Activated CD4-positive, alpha-beta T cell treated with anti-CD3 and anti-CD28 coated beads, Interleukin-2, Interleukin-4, amounts not matched to agents 100 ng/mL and 50 ng/mL, durations not matched to agents 16 hours and 8 hours (primary cell): ENCODE measurements around the gene LDLRAD4.
A peak's percentile ranks its signal among the peaks of the same experiment; 100 is the strongest.

ENCODE experiments used
- DNase-seq: peaks from one replicate; pipeline ENCODE4 v3.0.0-alpha.2; 2020; ENCODE audit warnings: low spot score

The LDLRAD4 gene

DNA sequence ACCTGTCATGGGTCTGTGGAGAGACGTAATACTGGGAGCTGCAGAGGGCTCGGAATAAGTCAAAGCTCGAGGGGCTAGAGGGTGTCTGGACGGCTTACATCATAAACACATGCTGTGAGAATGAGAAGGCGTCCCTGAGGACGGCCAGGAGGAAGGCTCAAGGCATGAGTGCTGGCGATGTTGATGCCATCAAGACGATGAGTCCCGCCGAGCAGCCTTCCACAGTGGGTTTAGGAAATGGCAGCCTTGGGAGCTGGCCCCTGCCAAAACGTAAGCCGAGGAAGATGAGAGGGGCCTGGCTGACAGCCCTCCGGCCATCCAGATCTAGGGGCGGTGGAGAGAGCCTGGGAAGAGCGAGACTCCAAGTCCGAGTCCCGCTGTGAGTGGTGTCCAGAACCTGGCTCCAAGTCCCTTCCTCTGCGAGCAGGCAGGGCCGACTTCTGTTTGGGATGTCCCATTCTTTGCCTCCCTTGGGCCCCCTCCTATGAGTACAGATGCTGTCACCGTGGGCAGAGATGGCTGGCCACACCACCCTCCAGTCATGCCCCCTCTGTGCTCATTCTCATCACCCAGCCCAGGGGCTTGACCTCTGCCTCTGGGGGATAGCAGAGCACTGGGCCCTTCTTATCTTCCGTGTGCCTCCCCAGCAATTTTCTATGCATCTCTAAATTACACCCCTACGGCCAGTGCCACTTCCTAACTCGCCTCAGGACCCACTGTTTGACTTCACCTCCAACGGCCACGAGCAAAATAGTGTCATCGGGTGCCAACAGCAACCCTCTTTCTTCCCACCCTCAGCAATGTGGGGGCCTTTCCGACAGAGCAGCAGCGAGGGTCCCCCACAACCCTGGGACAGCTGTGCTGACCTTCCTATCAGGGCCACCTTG is 332.1 kb downstream of the LDLRAD4 start:
- no peak for DNase-seq

DNA sequence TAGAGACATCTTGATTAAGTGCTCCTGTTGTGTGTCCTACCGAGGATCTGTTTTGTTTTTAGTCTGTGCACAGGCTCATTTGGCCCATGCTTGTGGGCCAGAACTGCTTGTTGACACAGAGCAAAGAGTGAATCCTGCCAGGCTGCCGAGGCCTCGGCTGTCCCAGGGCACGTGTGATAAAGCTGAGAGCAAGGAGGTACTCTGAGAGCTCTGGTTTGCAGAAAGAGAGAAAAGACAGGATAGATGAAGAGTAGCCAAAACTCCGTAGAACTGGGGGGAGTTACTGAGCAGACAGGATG is 332.7 kb downstream of the LDLRAD4 start:
- no peak for DNase-seq

DNA sequence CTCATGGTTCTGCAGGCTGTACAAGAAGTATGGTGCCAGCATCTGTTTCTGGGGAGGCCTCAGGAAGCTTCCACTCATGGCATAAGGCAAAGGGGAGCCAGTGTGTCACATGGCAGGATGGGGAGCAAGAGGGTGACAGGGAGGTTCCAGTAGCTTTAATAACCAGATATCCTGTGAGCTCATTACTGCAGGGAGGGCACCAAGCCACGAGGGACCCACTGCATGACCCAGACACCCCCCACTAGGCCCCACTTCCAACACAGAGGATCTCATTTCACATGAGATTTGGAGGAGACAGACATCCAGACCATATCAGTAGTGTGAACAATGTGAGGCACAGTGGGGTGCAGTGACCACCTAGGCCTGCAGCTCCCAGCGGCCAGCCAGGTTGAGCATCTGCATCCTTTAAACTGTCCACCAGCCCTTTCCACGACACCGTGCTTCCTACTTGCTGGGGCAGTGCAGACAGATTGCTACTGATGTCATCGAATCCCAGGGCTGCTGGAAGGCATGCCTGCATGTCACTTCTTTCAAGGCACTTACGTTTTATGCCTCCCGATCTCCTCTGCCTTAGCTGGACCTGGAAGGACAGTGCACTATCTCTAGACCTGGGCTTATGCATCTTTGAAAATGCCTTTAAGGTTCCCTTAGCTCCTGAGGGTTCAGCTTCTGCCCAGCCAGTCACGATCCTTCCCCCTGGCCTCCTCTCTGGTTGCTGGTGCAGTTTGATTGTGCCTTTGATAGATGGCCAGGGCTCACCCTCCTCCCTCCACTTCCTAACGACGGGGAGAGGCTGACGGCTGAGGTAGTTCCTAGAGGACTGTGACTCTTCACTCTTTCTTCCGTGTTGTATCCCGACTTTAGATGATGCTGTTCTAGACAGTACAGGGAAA is 333.5 kb downstream of the LDLRAD4 start:
- DNase-seq, result no peak

DNA sequence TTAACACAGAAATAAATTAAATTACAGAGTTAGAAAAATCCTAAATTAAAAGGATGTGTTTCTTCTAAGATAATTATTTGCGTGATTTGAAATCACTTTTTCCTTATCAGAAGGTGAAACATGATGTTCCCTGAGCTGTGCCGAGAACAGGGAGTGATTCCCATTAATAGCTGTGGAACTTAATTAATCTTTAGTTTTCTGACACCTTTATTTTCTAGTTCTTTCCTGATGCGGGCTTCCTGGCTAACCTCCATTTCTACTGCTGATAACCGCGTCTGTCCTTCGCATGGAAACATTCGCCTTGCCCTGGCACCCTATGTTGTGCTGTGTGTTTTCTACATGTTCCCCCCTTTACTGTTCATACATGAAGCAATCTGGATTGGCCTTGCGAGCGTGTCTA is 334.9 kb downstream of the LDLRAD4 start:
- no peak for DNase-seq

- DNase-seq, result no peak
Observed at GRCh38 chr18:13555192-13555591, 336.6 kb downstream of the LDLRAD4 start.

GRCh38 chr18:13555865-13556264 is 337.3 kb downstream of the LDLRAD4 start:
- no peak for DNase-seq

DNA sequence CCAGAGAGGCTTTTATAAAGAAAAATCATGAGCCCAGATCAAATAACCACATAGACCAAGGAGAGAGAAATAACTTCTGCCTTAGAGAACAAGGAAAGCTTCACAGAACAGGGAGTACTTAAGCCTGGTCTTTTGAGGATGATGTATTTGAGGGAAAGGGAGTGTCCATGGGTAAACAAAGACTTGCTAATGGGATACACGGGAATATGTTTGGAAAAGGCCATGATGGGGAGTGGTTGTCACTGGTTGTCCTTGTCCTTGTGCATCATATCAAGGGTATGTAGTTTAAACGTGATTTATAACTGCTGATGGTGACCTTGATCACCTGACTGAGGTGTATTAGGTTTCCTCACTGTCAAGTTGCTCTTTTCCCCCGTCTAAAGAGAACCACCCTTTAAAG is 337.9 kb downstream of the LDLRAD4 start:
- no peak for DNase-seq

- DNase-seq, result peak; percentile 58
Observed at GRCh38 chr18:13558124-13558523, 339.6 kb downstream of the LDLRAD4 start.

GRCh38 chr18:13558790-13559189 is 340.2 kb downstream of the LDLRAD4 start:
- DNase-seq, result no peak

DNA sequence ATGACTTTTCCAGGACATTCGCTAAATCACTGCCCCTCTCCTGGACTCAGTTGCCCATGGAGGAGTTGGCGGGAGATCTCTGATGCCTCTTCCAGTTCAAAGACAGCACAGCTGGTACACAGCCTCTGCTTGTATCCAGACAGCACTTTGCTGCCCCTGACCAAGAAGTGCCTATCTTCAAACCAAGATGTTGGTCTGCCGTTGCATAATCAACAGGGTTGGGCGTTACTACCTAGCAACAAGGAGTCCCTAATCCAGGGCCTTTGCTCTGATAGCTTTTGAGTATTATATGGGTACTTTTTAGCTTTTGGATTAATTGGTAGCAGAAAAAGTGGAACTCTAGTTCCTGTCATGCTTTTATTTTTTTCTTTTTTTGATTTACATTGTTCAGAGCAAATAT is 341.2 kb downstream of the LDLRAD4 start:
- DNase-seq, result no peak

- no peak for DNase-seq
Observed at GRCh38 chr18:13560306-13560705, 341.7 kb downstream of the LDLRAD4 start.

DNA sequence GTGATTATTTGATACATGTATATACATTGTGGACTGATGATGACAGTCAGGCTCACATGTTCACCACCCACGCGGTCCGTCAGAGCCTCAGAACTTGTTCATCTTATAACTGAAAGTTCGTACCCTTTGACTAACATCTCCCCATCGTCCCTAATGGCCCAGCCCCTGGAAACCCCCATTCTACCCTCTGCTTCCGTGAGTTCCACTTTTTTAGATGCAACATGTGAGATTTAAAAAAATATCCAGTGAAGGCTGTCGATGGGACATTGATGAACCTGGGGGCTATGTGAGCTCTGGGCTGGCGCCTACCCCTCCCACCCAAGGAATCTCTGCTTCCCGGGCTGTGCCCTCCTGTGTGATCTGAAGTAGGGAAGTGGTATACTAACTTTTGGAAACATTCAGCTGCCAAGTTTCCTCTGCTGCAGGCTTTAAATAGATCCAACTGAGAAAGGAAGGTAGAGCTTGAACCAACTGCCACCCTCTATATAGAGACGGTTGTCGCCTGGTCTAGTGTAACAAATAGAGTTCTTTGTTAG is 344.0 kb downstream of the LDLRAD4 start:
- DNase-seq, result peak; percentile 80

- no peak for DNase-seq
Observed at GRCh38 chr18:13563390-13563805, 344.8 kb downstream of the LDLRAD4 start.

- no peak for DNase-seq
Observed at GRCh38 chr18:13564579-13564978, 346.0 kb downstream of the LDLRAD4 start.

GRCh38 chr18:13565228-13565627 is 346.7 kb downstream of the LDLRAD4 start:
- DNase-seq, result no peak

DNA sequence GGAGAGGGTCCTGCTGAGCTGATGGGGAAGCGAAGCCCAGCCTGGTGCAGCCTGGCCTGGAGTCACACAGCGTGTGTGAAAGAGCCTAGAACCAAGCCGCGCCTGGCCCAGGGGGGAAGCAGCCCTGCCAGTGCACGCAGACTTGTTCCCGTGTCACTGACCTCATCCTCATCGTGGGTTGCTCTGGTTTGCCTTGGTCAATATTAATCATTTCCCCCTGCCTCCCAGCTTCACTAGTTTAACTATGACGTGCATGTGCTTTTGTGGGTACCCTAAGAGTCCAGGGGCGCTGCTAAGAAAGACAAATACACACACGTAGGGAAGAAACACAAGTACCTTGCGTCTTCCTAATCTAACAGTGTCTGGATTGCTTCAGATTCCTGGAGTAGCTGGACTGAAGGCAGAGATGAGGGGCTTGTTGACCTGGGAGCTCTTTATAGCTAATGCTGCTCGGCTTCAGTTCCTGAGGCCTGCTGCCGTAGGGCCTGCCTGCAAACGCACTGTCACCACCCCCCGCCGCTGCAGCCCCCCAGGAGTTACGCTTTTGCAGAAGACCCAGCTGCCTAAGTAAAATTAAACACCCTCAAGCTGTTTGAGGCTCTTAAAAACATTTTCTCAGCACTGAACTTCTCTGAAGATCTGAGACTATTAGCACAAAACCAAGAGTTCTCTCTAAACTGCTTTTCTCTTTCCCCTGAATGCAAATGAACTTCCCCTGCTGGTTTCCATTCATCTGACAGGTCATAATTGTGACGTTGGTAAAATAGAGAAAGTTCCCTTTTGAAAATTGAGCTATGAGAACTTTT is 348.6 kb downstream of the LDLRAD4 start:
- peak; percentile 49 for DNase-seq

- peak; percentile 53 for DNase-seq
Observed at GRCh38 chr18:13568443-13569392, 350.2 kb downstream of the LDLRAD4 start.

- no peak for DNase-seq
Observed at GRCh38 chr18:13570216-13570615, 351.7 kb downstream of the LDLRAD4 start.

- peak; percentile 25 for DNase-seq
Observed at GRCh38 chr18:13570856-13571495, 352.4 kb downstream of the LDLRAD4 start.

DNA sequence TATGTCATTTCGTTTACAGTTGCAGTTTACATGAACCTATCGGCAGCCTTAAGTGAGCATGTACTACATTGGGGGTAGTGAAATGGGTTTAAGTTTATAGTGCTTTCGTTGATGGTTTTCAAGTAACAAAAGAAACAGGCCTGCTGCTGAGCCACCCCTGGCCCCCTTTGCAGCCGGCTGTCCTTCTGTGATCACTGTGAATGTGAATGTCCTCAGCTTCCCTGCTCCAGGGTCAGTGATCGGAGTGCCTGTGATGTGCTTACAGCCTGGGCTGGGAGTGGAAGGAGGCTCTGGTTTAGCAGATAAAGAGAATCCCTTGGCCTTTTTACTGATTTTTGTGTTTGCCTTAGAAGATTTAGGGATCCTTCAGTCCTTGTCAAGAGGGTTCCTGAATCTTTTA is 353.6 kb downstream of the LDLRAD4 start:
- DNase-seq, result no peak
